GM10266 (cell line): Measurements from ENCODE around the gene LRRFIP1.
A peak's percentile ranks its signal among the peaks of the same experiment; 100 is the strongest.

Source experiments
- DNase-seq: peaks from one replicate; pipeline ENCODE4 v3.0.0; 2012; ENCODE audit errors: extremely low spot score
- TF ChIP-seq, protein P1 (sequence below): IDR thresholded peaks from 2 replicates; pipeline ENCODE4 v1.5.1; 2012; ENCODE audit warnings: mild to moderate bottlenecking, low read depth; ENCODE audit not compliant: control insufficient read depth, insufficient read depth; ENCODE audit errors: missing control alignments

LRRFIP1 gene

DNA sequence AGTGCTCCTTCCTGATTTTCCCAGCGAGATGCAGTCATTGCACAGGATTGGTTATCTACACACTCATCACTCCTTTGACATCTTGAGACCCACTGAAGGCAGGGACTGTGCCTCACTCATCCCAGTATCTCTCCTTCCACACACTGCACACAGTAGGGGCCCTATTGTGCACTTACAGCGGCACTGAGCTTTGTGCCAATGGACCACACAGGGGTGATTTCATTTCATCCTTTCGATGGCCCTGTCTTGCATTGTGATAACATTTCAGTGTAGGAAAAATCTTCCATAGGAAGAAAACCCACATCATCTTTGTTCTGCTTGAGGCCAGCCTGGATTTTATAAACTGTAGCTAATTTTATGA lies 11.0 kb upstream of the LRRFIP1 start:
- TF ChIP-seq, protein P1, sequence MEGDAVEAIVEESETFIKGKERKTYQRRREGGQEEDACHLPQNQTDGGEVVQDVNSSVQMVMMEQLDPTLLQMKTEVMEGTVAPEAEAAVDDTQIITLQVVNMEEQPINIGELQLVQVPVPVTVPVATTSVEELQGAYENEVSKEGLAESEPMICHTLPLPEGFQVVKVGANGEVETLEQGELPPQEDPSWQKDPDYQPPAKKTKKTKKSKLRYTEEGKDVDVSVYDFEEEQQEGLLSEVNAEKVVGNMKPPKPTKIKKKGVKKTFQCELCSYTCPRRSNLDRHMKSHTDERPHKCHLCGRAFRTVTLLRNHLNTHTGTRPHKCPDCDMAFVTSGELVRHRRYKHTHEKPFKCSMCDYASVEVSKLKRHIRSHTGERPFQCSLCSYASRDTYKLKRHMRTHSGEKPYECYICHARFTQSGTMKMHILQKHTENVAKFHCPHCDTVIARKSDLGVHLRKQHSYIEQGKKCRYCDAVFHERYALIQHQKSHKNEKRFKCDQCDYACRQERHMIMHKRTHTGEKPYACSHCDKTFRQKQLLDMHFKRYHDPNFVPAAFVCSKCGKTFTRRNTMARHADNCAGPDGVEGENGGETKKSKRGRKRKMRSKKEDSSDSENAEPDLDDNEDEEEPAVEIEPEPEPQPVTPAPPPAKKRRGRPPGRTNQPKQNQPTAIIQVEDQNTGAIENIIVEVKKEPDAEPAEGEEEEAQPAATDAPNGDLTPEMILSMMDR, result no peak
- no peak for DNase-seq

DNA sequence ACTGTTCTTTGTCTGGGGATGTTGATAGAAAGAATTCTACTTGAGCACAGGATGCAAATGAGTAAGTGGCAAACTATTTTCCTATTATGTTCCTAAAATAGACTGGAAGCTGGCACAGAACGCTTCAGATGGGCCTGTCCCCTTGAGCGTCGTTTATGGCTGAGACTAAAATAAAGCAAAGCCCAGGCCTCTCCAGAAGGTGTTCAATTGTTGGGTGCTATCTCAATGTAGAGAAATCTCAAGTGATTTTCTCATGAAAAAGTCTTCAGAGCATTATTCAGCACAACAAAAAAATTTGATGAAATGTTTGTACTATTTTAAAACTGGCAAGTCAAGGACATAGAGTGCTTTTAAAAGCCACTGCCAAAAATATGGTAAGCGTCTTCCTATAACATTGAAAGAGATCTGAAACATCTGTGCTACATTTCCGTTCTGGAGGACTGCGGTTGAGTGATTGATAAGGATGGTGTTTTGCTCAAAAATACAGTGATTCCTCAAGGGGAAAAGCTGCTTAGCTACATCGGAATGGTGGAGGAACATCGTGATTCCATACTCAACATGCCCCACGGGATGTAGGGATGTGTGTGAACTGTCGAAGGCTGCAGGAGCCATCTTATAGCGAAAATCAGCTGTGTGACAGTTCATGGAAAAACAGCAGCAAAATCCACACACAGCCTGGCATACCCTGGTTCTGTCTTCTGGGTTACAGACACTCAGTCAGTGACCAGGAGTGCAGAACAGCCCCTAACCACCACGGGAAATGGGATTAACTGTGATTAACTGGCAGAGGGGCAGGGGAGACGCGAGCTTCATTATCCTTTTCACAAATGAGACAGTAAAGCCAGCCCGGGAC lies 10.4 kb upstream of the LRRFIP1 start:
- TF ChIP-seq, protein P1, result no peak
- no peak for DNase-seq

DNA sequence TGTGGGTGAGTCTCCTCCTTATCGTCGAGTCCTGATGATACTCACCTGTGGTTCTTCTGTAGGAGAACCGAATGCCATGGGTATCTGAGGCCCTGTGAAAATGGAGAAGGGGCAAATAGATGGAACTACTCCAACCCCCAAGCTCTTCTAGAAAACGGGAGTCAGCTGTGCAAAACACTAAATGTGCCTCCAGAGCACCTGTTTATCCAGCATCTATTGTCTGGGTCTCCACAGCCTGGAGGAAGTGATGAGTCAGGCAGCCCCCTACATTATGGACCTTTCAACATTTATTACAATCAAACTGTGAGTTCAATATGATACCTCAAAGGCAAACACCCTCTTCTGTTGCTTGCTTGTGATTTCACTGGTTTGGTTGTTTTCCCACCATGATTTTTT lies 9.8 kb upstream of the LRRFIP1 start:
- TF ChIP-seq, protein P1, result no peak
- no peak for DNase-seq

DNA sequence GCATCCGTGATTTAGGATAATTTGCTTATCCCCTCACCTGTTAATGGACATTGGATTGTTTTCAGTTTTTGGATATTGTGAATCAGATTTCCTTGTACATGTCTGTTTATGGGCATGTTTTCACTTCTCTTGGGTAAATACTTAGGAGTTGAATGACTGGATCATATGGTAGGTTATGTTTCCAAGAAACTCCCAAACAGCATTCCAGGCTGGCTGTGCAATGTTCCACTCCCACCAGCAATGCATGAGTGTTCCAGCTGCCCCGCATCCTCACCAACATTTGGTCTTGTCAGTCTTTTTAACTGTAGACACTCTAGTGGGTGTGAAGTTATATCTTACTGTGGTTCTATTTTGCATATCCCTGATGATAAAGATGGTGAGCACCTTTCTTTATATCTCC lies 8.9 kb upstream of the LRRFIP1 start:
- TF ChIP-seq, protein P1, result no peak
- no peak for DNase-seq

DNA sequence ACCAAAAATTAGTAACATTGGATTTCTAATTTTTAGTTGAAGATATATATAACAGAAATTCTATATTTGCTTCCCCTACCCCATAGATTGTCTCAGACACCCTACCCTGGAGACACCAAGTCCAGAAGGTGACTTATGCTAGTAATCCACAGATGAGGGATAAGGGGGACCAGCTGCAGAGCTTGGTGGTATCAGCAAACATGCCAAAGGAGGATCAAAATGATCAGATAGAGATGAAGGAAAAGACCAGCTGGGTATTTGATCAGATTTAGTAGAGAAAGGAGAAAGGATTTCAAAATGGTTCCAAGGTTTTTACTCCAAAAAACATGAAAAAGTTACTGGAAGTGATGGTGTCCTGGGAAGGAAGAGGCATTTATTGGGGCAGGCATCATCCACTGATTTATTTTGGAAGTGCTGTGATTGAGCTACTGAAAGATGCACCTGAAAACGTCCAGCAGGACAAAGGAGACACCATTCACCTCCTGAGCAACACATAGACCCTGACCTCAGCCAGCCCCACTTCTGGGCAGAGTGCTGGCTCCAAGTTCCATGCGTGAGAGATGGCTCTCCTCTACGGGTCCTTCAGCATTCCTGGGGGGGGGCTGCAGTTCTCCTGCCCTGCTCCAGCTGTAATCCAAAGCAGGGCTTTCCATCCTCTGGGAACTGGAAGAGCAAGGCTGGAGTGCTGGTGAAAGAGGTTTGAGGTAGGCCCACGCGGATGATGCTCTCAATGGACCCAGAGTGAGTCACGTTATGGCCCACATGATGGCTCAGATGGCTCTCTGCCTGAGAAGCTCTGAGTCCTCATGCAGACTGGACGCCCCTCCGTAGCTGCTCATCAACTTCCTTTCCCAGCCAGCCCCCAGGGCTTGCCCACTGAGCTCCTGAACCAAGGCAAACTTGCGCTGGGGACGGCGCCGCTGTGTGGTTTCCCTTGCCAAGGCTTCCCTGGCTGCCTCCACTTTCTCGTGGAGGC lies 3.7 kb upstream of the LRRFIP1 start:
- TF ChIP-seq, protein P1, result no peak
- DNase-seq, result no peak

DNA sequence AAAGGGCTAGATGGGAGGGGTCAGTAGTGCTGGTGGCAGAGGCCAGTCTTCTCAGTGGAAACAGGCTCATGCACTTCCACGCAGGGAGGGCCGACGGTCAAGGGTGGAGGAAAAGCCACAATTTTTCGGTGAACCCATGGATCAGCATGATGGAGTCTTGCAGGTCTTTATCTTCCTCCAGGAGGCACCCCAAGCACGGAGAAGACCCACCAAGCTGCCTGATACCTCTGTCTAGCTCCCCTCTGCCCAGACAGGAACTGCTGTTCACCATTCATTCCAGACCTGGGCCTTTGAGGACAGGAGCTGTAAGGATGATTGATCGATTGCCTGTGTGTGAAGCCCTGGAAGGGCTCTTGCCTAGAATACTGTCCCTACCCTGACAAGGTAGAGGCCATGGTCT lies 2.8 kb upstream of the LRRFIP1 start:
- TF ChIP-seq, protein P1, result peak; percentile 26

DNA sequence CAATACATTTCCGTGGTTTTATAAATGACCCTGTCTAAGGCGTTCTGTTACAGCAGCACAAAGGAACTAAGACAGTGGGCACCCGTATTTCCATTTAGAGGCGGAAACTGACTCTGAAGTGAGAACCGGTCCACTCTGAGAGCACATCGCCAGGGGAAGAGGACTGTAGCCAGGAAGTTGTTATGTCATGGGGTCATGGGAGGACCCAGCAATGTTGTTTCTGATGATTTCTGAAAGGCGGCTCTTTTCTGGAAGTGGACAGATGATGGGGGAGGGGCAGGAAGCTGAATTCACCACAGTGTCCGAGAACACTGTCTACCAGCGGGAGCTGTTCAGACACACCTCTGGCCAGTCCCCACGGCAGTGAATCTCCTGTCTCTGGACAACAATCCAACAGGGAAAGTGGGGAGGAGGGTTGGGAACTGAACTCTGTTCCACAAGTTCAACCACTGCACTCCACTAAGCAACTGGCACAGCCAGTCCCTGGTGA lies 2.1 kb upstream of the LRRFIP1 start:
- no peak for DNase-seq
- TF ChIP-seq, protein P1, result no peak

More for the DNA sequence above, 2.8 kb upstream of the LRRFIP1 start:
- DNase-seq, result no peak
